Measurements from ENCODE around the gene GNB3. TPM values are rescaled to one million over a fixed set of nuclear protein-coding genes. Genes with fewer than 3 reads are reported as not detected.
"Not testable (repeated sequence)": the region's sequence is repeated elsewhere in the genome, so short reads cannot be mapped to it uniquely, and the experiment has no call there.

Gene GNB3
- total RNA-seq, 1 donor from 2014 or later, result 16.6 TPM

DNA sequence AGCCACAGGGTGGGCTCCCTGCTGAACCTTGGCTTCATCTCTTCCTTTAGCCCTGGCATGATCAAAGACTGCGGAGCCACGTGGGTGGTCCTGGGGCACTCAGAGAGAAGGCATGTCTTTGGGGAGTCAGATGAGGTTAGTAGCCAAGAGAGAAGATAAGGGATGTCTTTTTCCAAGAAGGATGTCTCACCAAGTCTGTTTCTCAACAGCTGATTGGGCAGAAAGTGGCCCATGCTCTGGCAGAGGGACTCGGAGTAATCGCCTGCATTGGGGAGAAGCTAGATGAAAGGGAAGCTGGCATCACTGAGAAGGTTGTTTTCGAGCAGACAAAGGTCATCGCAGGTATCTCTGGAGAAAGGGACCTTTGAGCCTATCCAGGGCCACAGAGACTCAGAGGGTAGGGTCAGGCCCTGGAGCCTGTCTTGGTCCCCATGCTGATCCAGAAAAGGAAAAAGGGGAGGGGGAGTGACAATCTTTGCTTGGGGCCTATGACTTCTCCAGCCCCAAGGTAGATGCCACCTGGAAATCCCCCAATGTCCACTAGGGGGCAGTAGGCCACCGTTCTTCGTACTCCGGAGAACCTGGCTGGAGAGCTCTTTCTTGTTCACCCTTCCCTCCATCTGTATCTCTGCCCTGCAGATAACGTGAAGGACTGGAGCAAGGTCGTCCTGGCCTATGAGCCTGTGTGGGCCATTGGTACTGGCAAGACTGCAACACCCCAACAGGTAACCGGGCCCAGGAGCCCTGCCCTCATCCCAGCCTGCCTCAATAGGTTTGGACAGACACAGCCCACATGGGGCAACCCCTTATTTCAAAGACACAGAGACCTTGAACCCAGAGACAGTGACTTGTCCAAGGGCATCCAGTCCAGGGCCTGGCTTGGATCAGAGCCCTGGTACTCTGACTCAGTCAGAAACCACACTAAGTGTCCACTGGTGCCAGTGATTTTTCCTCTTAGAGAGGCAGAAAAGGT, 28.6 kb downstream of the GNB3 start:
- DNase-seq (ENCODE audit: low read depth) (no peak), FAIRE-seq (peak; percentile 17)
- H3K4me3 Mint-ChIP-seq (ENCODE audit: unreplicated experiment), result peak overlapping the region; percentile 96
- H3K27me3 Mint-ChIP-seq (ENCODE audit: low read depth, unreplicated experiment), result no peaks in the 10 kb centered on the region
- H3K4me1 ChIP-seq (ENCODE audit: insufficient read depth, low read length), result peaks cover 37% of the 10 kb centered on the region
- peaks cover 55% of the 10 kb centered on the region for H3K79me2 ChIP-seq (ENCODE audit: insufficient read depth, low read length)
- peaks cover 34% of the 10 kb centered on the region for H3K36me3 Mint-ChIP-seq (ENCODE audit: low read depth, unreplicated experiment)
- no peaks in the 10 kb centered on the region for H3K27me3 ChIP-seq (ENCODE audit: insufficient read depth, low read length)
- peaks cover 24% of the 10 kb centered on the region for H3K36me3 ChIP-seq (ENCODE audit: insufficient read depth, low read length)
- H3K27ac ChIP-seq (ENCODE audit: low read depth, low read length), result no peak overlapping the region
- no peaks in the 10 kb centered on the region for H3K9me3 Mint-ChIP-seq (ENCODE audit: unreplicated experiment)
- H3K4me2 ChIP-seq (ENCODE audit: low read length), result peak overlapping the region; percentile 94
- H4K20me1 ChIP-seq (ENCODE audit: insufficient read depth, low read length), result peaks cover 49% of the 10 kb centered on the region
- peak overlapping the region; percentile 86 for H3K27ac Mint-ChIP-seq (ENCODE audit: unreplicated experiment)
- TF ChIP-seq, protein P1, sequence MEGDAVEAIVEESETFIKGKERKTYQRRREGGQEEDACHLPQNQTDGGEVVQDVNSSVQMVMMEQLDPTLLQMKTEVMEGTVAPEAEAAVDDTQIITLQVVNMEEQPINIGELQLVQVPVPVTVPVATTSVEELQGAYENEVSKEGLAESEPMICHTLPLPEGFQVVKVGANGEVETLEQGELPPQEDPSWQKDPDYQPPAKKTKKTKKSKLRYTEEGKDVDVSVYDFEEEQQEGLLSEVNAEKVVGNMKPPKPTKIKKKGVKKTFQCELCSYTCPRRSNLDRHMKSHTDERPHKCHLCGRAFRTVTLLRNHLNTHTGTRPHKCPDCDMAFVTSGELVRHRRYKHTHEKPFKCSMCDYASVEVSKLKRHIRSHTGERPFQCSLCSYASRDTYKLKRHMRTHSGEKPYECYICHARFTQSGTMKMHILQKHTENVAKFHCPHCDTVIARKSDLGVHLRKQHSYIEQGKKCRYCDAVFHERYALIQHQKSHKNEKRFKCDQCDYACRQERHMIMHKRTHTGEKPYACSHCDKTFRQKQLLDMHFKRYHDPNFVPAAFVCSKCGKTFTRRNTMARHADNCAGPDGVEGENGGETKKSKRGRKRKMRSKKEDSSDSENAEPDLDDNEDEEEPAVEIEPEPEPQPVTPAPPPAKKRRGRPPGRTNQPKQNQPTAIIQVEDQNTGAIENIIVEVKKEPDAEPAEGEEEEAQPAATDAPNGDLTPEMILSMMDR (IDR thresholded peaks at IDR 0.05; ENCODE audit: insufficient read depth, low read depth, low read length), result peak; percentile 84
- no peak for TF ChIP-seq EZH2 (IDR thresholded peaks at IDR 0.05; ENCODE audit: insufficient read depth, low read length)
- H2AFZ ChIP-seq (ENCODE audit: low read depth, low read length), result no peak overlapping the region
- no peaks in the 10 kb centered on the region for H3K9me3 ChIP-seq (ENCODE audit: insufficient read depth, low read depth, low read length)
- H3K4me3 ChIP-seq (ENCODE audit: insufficient read depth, low read depth, low read length), result peak overlapping the region; percentile 88
- H3K9ac ChIP-seq (ENCODE audit: low read length), result peak overlapping the region; percentile 92
- H3K4me1 Mint-ChIP-seq (ENCODE audit: low read depth, unreplicated experiment), result peaks cover 23% of the 10 kb centered on the region

DNA sequence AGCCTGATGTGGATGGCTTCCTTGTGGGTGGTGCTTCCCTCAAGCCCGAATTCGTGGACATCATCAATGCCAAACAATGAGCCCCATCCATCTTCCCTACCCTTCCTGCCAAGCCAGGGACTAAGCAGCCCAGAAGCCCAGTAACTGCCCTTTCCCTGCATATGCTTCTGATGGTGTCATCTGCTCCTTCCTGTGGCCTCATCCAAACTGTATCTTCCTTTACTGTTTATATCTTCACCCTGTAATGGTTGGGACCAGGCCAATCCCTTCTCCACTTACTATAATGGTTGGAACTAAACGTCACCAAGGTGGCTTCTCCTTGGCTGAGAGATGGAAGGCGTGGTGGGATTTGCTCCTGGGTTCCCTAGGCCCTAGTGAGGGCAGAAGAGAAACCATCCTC, 29.6 kb downstream of the GNB3 start:
- Mint-ChIP-seq H3K4me3 (ENCODE audit: unreplicated experiment) (peak overlapping the region; percentile 78), H3K36me3 (ENCODE audit: low read depth, unreplicated experiment) (peaks cover 24% of the 10 kb centered on the region), H3K27ac (ENCODE audit: unreplicated experiment) (peak overlapping the region; percentile 41), H3K4me1 (ENCODE audit: low read depth, unreplicated experiment) (peaks cover 23% of the 10 kb centered on the region)
- not testable (repeated sequence) for FAIRE-seq; H3K4me2 ChIP-seq (ENCODE audit: low read length); H3K9me3 Mint-ChIP-seq (ENCODE audit: unreplicated experiment); DNase-seq (ENCODE audit: low read depth); H3K27ac ChIP-seq (ENCODE audit: low read depth, low read length); H3K9me3 ChIP-seq (ENCODE audit: insufficient read depth, low read depth, low read length); H2AFZ ChIP-seq (ENCODE audit: low read depth, low read length); H3K27me3 ChIP-seq (ENCODE audit: insufficient read depth, low read length); H3K4me3 ChIP-seq (ENCODE audit: insufficient read depth, low read depth, low read length); H3K27me3 Mint-ChIP-seq (ENCODE audit: low read depth, unreplicated experiment)
- peaks cover 19% of the 10 kb centered on the region for H3K36me3 ChIP-seq (ENCODE audit: insufficient read depth, low read length)
- peaks cover 49% of the 10 kb centered on the region for H4K20me1 ChIP-seq (ENCODE audit: insufficient read depth, low read length)
- peak overlapping the region; percentile 30 for H3K9ac ChIP-seq (ENCODE audit: low read length)
- H3K79me2 ChIP-seq (ENCODE audit: insufficient read depth, low read length), result peaks cover 55% of the 10 kb centered on the region
- H3K4me1 ChIP-seq (ENCODE audit: insufficient read depth, low read length), result peaks cover 37% of the 10 kb centered on the region

GRCh38 chr12:6871052-6871957, 30.6 kb downstream of the GNB3 start:
- FAIRE-seq, result no peak
- peaks cover 21% of the 10 kb centered on the region for H3K36me3 ChIP-seq (ENCODE audit: insufficient read depth, low read length)
- TF ChIP-seq EZH2 (IDR thresholded peaks at IDR 0.05; ENCODE audit: insufficient read depth, low read length), result no peak
- TF ChIP-seq, protein P1 (IDR thresholded peaks at IDR 0.05; ENCODE audit: insufficient read depth, low read depth, low read length), result no peak
- H3K9me3 Mint-ChIP-seq (ENCODE audit: unreplicated experiment), result no peaks in the 10 kb centered on the region
- peak overlapping the region; percentile 97 for H3K4me2 ChIP-seq (ENCODE audit: low read length)
- H3K27me3 ChIP-seq (ENCODE audit: insufficient read depth, low read length), result no peaks in the 10 kb centered on the region
- H3K4me3 Mint-ChIP-seq (ENCODE audit: unreplicated experiment), result peak overlapping the region; percentile 90
- H4K20me1 ChIP-seq (ENCODE audit: insufficient read depth, low read length), result peaks cover 49% of the 10 kb centered on the region
- H3K36me3 Mint-ChIP-seq (ENCODE audit: low read depth, unreplicated experiment), result peaks cover 21% of the 10 kb centered on the region
- H3K27ac ChIP-seq (ENCODE audit: low read depth, low read length), result no peak overlapping the region
- peaks cover 37% of the 10 kb centered on the region for H3K4me1 ChIP-seq (ENCODE audit: insufficient read depth, low read length)
- peaks cover 59% of the 10 kb centered on the region for H3K79me2 ChIP-seq (ENCODE audit: insufficient read depth, low read length)
- H2AFZ ChIP-seq (ENCODE audit: low read depth, low read length), result no peak overlapping the region
- peak overlapping the region; percentile 70 for H3K4me3 ChIP-seq (ENCODE audit: insufficient read depth, low read depth, low read length)
- no peak for DNase-seq (ENCODE audit: low read depth)
- no peaks in the 10 kb centered on the region for H3K27me3 Mint-ChIP-seq (ENCODE audit: low read depth, unreplicated experiment)
- peak overlapping the region; percentile 88 for H3K9ac ChIP-seq (ENCODE audit: low read length)
- H3K27ac Mint-ChIP-seq (ENCODE audit: unreplicated experiment), result peak overlapping the region; percentile 69
- no peaks in the 10 kb centered on the region for H3K9me3 ChIP-seq (ENCODE audit: insufficient read depth, low read depth, low read length)
- peaks cover 23% of the 10 kb centered on the region for H3K4me1 Mint-ChIP-seq (ENCODE audit: low read depth, unreplicated experiment)

All from astrocyte (in vitro differentiated cells and primary cell).